Measurements from ENCODE around the gene APOM. TPM values are rescaled to one million over a fixed set of nuclear protein-coding genes. Genes with fewer than 3 reads are reported as not detected.
A peak's percentile ranks its signal among the peaks of the same experiment; 100 is the strongest.

APOM gene
- total RNA-seq = 1 to 10 TPM; 2.6 to 2.8 (median 2.7) TPM
- total RNA-seq (2013) = 2.1 TPM

DNA sequence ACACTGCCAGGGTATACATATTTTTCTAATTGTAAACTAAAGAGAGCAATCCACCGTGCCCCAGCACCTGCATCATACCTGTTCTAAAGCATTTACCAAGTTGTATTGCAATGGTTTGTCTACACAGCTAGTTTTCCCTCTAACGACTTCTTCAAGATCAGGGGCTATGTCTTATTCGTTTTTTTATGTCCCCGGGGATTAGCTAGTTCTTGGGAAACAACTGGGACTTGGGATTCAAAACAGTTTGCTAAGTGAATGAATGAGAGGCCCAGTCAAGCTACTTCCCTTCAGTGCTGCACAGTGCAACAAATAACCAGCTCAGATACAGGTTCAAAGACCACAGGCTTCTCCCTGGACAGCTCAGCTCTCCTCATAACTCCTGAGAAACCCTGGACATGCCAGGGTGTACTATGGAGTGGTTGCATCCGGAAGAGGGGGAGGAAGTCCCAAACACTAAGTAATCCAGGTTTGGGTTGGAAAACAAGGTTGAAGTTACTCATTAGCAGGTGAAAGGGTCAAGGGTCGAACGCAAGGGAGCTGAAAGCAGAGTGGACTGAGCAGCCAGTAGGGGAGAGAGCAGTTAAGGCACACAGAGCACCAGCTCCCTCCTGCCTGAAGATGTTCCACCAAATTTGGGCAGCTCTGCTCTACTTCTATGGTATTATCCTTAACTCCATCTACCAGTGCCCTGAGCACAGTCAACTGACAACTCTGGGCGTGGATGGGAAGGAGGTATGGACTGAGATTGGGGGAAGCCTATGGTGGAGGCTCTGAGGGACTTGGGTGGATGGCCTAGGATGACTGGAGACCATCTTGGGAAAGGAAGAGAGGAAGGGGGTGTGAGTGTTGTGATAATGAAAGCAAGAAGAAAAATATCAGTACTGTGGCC is at the start of gene APOM:
Gene APOM (plus strand): TSS at position 546 of the 889 bp plus-strand sequence. CDS start 73 bp downstream, at position 619.
- H3K4me3 Mint-ChIP-seq = peak within 1 kb of the TSS; percentile 35
- H3K27ac ChIP-seq (ENCODE audit: low read length) = no peak within 1 kb of the TSS
- no peaks in the 10 kb centered on the region for H3K36me3 Mint-ChIP-seq

GRCh38 chr6:31607317-31607716 is 48.4 kb upstream of the APOM start:
- intact Hi-C loops (cut with micrococcal nuclease) = no loop called here
- Histone ChIP-seq H3K27me3 (ENCODE audit: control insufficient read depth, insufficient read depth, low read length) (no peaks in the 10 kb centered on the region), H3K4me3 (ENCODE audit: low read length) (no peak overlapping the region), H3K36me3 (ENCODE audit: control insufficient read depth, insufficient read depth, low read length) (no peaks in the 10 kb centered on the region), H3K9me3 (ENCODE audit: control insufficient read depth, insufficient read depth, low read length) (no peaks in the 10 kb centered on the region), H3K27ac (ENCODE audit: low read length) (no peak overlapping the region), H3K4me1 (ENCODE audit: control insufficient read depth, insufficient read depth, low read length) (no peaks in the 10 kb centered on the region)
- no peak for DNase-seq
- Mint-ChIP-seq H3K27me3 (ENCODE audit: low read depth in 2 of 2) (no peaks in the 10 kb centered on the region), H3K4me1 (peaks cover 0 to 4% of the 10 kb centered on the region in 2 donors), H3K27ac (no peak overlapping the region), H3K4me3 (no peak overlapping the region), H3K36me3 (no peaks in the 10 kb centered on the region), H3K9me3 (no peaks in the 10 kb centered on the region)
- TF ChIP-seq, protein P1, sequence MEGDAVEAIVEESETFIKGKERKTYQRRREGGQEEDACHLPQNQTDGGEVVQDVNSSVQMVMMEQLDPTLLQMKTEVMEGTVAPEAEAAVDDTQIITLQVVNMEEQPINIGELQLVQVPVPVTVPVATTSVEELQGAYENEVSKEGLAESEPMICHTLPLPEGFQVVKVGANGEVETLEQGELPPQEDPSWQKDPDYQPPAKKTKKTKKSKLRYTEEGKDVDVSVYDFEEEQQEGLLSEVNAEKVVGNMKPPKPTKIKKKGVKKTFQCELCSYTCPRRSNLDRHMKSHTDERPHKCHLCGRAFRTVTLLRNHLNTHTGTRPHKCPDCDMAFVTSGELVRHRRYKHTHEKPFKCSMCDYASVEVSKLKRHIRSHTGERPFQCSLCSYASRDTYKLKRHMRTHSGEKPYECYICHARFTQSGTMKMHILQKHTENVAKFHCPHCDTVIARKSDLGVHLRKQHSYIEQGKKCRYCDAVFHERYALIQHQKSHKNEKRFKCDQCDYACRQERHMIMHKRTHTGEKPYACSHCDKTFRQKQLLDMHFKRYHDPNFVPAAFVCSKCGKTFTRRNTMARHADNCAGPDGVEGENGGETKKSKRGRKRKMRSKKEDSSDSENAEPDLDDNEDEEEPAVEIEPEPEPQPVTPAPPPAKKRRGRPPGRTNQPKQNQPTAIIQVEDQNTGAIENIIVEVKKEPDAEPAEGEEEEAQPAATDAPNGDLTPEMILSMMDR (IDR thresholded peaks at IDR 0.05) = no peak
- ATAC-seq = no peak
- WGBS (ENCODE audit: insufficient coverage) = 100% methylated on average over 1 of the region's 1 CpG

More for the DNA sequence above, at the start of gene APOM:
- peak within 1 kb of the TSS; percentile 47 to 83 for H3K27ac Mint-ChIP-seq
- 96% methylated on average over 8 of the region's 8 CpGs for WGBS (ENCODE audit: insufficient coverage)
- H3K4me3 ChIP-seq (ENCODE audit: low read length) = no peak within 1 kb of the TSS
- H3K9me3 ChIP-seq (ENCODE audit: control insufficient read depth, insufficient read depth, low read length) = no peaks in the 10 kb centered on the region
- peaks cover 55% of the 10 kb centered on the region for H3K4me1 ChIP-seq (ENCODE audit: control insufficient read depth, insufficient read depth, low read length)
- ATAC-seq (no peak), DNase-seq (no peak)
- H3K4me1 Mint-ChIP-seq = peaks cover 61 to 70% of the 10 kb centered on the region in 2 donors
- H3K9me3 Mint-ChIP-seq = no peaks in the 10 kb centered on the region
- TF ChIP-seq, protein P1 (IDR thresholded peaks at IDR 0.05) = no peak
- H3K27me3 Mint-ChIP-seq (ENCODE audit: low read depth in 2 of 2) = no peaks in the 10 kb centered on the region
- peaks cover 10% of the 10 kb centered on the region for H3K36me3 ChIP-seq (ENCODE audit: control insufficient read depth, insufficient read depth, low read length)
- intact Hi-C loops (cut with micrococcal nuclease) = no loop called here
- H3K27me3 ChIP-seq (ENCODE audit: control insufficient read depth, insufficient read depth, low read length) = no peaks in the 10 kb centered on the region

DNA sequence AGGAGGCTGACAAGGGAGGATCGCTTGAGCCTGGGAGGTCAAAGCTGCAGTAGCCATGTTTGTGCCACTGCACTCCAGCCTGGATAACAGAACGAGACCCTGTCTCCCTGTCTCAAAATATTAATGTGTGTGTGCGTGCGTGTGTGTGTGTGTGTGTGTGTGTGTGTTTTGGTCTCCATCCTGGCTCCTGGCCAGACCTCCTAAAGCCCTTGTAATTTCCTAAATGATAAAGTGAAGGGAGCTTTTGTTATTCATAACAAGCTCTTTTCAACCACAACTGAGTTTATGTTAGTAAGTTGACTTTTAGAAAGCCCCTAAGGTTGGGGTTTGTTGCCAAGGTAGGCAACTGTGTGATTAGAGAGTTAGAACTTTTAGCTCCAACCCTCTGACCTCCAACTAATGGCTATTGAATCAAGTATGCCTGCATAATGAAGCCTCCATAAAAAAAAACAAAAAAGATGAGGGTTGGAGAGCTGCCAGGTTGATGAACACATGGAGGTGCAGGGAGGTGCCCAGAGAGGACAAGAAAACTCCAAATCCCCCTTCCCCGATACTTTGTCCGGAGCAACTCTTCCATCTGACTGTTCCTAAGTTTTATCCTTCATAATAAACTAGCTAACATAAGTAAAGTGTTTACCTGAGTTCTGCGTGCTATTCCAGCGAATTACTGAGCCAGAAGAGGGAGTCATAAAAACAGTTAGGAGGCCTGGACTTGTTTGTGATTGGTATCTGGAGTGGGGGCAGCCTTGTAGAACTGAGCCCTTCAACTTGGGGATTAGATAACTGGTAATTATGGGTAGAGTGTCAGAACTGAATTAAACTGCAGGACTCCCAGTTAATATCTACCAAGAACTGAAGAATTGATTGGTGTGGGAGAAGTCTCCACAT is 45.9 kb upstream of the APOM start:
- DNase-seq = no peak
- Histone ChIP-seq H3K27ac (ENCODE audit: low read length) (no peak overlapping the region), H3K27me3 (ENCODE audit: control insufficient read depth, insufficient read depth, low read length) (no peaks in the 10 kb centered on the region), H3K4me1 (ENCODE audit: control insufficient read depth, insufficient read depth, low read length) (no peaks in the 10 kb centered on the region), H3K36me3 (ENCODE audit: control insufficient read depth, insufficient read depth, low read length) (no peaks in the 10 kb centered on the region), H3K4me3 (ENCODE audit: low read length) (no peak overlapping the region), H3K9me3 (ENCODE audit: control insufficient read depth, insufficient read depth, low read length) (no peaks in the 10 kb centered on the region)
- WGBS (ENCODE audit: insufficient coverage) = 79% methylated on average over 7 of the region's 8 CpGs
- no peak overlapping the region for H3K4me3 Mint-ChIP-seq
- no peak for ATAC-seq
- no peaks in the 10 kb centered on the region for H3K27me3 Mint-ChIP-seq (ENCODE audit: low read depth in 2 of 2)
- intact Hi-C loops (cut with micrococcal nuclease) = no loop called here
- no peaks in the 10 kb centered on the region for H3K9me3 Mint-ChIP-seq
- H3K36me3 Mint-ChIP-seq = no peaks in the 10 kb centered on the region
- no peaks in the 10 kb centered on the region for H3K4me1 Mint-ChIP-seq
- H3K27ac Mint-ChIP-seq = no peak overlapping the region
- TF ChIP-seq, protein P1 (IDR thresholded peaks at IDR 0.05) = no peak

Measured in natural killer cell (primary cell).